Measurements from ENCODE around the gene POLR3GL. TPM values are rescaled to one million over a fixed set of nuclear protein-coding genes. Genes with fewer than 3 reads are reported as not detected.

POLR3GL gene
- total RNA-seq, 1 experiment from 2014 or later, result 18.4 TPM

DNA sequence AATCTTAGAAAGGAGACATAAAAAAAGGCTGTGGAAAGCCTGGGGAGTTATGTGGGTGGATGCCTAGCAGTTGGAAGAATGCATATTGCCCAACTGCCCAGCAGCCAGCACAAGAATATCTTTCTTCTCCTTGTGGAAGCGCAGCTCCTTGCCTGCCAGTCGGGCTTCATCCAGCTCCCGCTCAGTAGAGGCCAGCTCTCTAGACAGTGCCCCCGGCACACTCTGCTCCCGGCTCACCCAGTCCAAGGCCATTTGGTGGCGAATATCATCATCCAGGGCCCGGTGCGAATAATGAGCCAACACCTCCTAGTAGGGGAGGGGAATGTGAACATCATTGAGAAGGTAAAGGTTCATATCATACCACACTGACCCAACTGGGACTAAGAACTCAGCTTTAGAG lies 28.2 kb upstream of the POLR3GL start:
- H3K27ac ChIP-seq, result no peak overlapping the region
- H3K9me3 ChIP-seq (replicated peaks), result no peaks in the 10 kb centered on the region
- H3K27me3 ChIP-seq, result no peaks in the 10 kb centered on the region
- no peak overlapping the region for H3K4me3 ChIP-seq
- no peak for DNase-seq
- 0 out of 2 replicates have a peak, but pooled peaks cover 2% of the 10 kb centered on the region for H3K4me1 ChIP-seq
- H3K36me3 ChIP-seq, result peaks cover 3% of the 10 kb centered on the region

DNA sequence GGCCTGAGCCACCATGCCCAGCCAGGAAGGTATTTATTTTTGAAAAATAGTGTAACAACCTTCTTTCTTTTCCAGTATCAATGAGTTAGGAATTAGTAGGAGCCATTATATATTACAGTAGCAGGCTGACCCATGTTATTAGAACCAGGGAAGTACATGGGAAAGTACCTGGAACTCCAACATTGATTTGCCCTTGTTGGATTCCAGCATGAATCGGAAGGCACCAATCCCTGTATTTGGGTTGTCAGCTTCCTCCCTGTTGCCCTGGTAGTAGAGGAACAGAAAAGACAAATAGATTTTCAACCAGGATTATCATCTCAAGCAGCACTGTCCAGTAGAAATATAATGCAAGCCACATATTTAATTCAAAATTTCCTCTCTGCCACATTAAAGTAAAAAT lies 27.1 kb upstream of the POLR3GL start:
- Histone ChIP-seq H3K4me1 (0 out of 2 replicates have a peak, but pooled peaks cover 2% of the 10 kb centered on the region), H3K9me3 (replicated peaks) (no peaks in the 10 kb centered on the region), H3K27ac (no peak overlapping the region), H3K4me3 (no peak overlapping the region), H3K27me3 (no peaks in the 10 kb centered on the region), H3K36me3 (peaks cover 8% of the 10 kb centered on the region)
- no peak for DNase-seq

DNA sequence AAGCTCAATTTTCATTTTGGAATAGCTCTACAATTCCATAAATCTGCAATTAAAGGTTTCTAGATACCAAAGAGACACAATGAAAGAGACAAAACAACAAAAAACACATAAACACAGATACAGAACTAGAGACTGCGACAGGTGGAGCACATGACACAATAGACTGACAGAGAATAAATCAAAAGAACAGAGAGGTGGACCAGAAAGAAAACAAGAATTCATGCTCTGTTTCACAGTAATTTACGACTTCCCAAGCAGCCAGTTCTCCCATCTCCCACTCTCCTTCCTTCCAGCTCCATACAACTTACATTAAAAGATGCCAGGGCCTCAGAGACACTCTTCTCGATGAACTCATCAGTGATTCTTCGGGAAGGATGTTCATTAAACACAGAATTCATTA lies 22.1 kb upstream of the POLR3GL start:
- Histone ChIP-seq H3K27ac (no peak overlapping the region), H3K4me1 (no peaks in the 10 kb centered on the region), H3K36me3 (peaks cover 15% of the 10 kb centered on the region), H3K4me3 (no peak overlapping the region), H3K9me3 (replicated peaks) (no peaks in the 10 kb centered on the region), H3K27me3 (no peaks in the 10 kb centered on the region)
- DNase-seq, result no peak

DNA sequence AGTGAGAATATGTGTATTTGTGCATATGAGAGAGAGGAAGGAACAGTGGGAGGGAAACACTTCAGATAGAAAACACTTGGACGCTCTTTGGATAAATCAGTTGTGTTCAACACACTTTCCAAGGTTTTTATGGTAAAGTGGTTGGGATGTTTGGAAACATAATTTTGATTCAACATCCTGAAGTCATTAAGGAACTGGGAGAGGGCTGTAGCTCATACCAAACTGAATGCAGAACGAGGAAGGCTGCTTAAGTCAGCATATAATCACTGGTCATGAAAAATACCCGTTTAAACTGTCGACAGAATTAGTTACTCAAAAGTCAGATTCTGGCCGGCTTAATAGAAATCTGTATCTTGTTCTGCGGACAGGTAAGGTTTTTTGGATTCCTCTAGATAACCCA lies 21.6 kb upstream of the POLR3GL start:
- Histone ChIP-seq H3K36me3 (peaks cover 18% of the 10 kb centered on the region), H3K27me3 (no peaks in the 10 kb centered on the region), H3K4me3 (no peak overlapping the region), H3K4me1 (no peaks in the 10 kb centered on the region), H3K27ac (no peak overlapping the region), H3K9me3 (replicated peaks) (no peaks in the 10 kb centered on the region)
- DNase-seq, result no peak

DNA sequence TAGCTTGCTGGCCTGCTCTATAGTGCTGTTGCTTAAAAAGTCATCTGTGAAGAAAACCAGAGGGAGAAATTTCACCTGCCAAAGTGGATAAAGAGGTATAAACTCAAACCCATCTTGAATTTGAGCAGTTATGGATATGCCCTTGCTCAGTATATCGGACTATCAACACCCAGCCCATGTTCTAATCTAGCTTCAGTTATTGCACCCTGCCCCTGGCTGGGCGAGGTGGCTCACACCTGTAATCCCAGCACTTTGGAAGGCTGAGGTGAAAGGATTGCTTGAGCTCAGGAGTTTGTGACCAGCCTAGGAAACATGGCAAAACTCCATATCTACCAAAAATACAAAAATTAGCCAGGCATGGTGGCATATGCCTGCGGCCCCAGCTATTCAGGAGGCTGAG lies 20.0 kb upstream of the POLR3GL start:
- Histone ChIP-seq H3K9me3 (replicated peaks) (no peaks in the 10 kb centered on the region), H3K4me1 (no peaks in the 10 kb centered on the region), H3K27ac (no peak overlapping the region), H3K36me3 (peaks cover 18% of the 10 kb centered on the region), H3K27me3 (no peaks in the 10 kb centered on the region), H3K4me3 (no peak overlapping the region)
- no peak for DNase-seq

DNA sequence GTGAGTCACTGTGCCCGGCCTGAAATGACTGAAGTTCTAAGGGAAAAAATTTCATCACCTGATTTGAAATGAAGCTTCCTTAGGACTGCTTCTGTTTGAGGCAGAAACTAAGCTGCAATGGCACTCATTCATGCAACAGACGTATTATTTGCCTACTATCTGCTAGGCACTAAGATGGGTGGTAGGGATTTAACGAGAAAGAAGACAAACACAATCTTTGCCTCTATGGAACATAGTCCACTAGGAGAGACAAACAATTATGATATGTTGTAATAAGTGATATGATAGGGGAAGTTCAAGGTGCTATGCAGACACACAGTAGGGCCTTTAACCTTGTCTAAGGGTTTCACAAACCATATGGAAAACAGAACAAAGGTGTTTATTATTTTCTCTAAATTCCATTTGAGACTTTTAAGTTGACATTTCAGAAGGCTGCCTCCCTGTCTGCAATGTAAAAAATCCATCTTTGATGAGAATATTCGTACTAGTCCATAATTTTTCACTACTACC lies 18.0 kb upstream of the POLR3GL start:
- H3K9me3 ChIP-seq (replicated peaks), result no peaks in the 10 kb centered on the region
- DNase-seq, result no peak
- H3K4me1 ChIP-seq, result peaks cover 5% of the 10 kb centered on the region; the same call in 1 of the 2 replicates
- H3K4me3 ChIP-seq, result no peak overlapping the region
- H3K36me3 ChIP-seq, result peaks cover 16% of the 10 kb centered on the region
- no peak overlapping the region for H3K27ac ChIP-seq
- H3K27me3 ChIP-seq, result no peaks in the 10 kb centered on the region

DNA sequence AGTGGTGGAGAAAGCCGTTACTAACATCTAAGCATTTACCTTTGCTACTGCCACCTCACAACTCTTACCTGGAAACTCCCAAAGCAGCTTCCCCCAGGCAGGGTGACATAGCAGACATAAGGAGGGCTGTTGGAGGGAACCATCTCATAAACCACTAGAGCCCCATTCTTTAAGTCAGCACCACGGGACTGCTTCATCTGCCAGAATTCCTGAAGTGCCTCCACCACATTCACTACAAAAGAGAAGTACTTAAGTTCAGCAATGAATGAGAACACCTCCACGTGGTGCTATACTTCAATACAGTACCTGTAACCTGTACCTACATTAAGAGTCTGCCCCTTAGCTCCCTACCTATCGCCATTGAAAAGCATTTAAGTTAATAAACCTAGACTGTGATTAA lies 16.9 kb upstream of the POLR3GL start:
- no peak overlapping the region for H3K4me3 ChIP-seq
- peaks cover 5% of the 10 kb centered on the region; the same call in 1 of the 2 replicates for H3K4me1 ChIP-seq
- no peak overlapping the region for H3K27ac ChIP-seq
- H3K36me3 ChIP-seq, result peaks cover 10% of the 10 kb centered on the region
- DNase-seq, result no peak
- no peaks in the 10 kb centered on the region for H3K27me3 ChIP-seq
- H3K9me3 ChIP-seq (replicated peaks), result no peaks in the 10 kb centered on the region

DNA sequence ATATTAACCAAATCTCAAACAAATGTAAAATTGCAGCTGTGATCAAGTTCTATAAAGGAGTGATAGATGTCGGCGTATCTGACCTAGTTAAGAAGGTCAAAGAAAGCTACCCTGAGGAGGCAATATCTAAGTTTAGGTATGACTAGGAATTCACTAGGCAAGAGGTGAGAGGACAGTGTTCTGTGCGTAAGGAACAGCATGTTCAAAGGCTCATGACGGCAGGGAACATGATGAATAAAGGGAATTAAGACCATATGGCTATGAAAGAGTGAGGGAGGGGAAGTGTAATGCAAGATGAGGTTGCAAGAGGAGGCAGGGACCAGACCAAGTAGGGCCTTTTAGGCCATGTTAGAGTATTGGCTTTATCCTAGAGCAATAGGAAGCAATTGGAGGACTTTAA lies 15.3 kb upstream of the POLR3GL start:
- H3K4me3 ChIP-seq, result no peak overlapping the region
- no peaks in the 10 kb centered on the region for H3K27me3 ChIP-seq
- DNase-seq, result no peak
- H3K9me3 ChIP-seq (replicated peaks), result no peaks in the 10 kb centered on the region
- H3K27ac ChIP-seq, result no peak overlapping the region
- peaks cover 8% of the 10 kb centered on the region; the same call in 1 of the 2 replicates for H3K36me3 ChIP-seq
- peaks cover 5% of the 10 kb centered on the region; the same call in 1 of the 2 replicates for H3K4me1 ChIP-seq

DNA sequence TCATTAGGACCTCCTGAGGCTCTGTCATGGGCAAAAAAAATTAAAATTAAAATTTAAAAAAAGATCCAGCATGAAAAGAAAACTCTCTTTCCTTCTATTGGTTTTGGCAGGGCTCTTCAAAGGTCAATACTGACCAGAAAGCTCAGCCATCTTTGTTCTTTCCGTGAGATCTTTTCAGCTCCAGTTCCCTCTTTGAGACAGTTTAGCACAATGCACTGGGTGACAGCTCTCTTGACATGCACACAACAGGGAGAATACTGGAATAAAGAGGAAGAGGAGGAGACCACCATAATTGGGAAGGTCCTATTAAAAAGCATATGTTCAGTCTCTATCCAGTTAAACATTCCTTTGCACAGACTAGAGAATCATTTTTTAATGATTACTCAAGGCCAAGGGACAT lies 13.0 kb upstream of the POLR3GL start:
- DNase-seq, result no peak
- peaks cover 7% of the 10 kb centered on the region; the same call in 1 of the 2 replicates for H3K4me1 ChIP-seq
- no peak overlapping the region for H3K4me3 ChIP-seq
- H3K27ac ChIP-seq, result no peak overlapping the region
- H3K9me3 ChIP-seq (replicated peaks), result no peaks in the 10 kb centered on the region
- peaks cover 6% of the 10 kb centered on the region; the same call in 1 of the 2 replicates for H3K36me3 ChIP-seq
- no peaks in the 10 kb centered on the region for H3K27me3 ChIP-seq

DNA sequence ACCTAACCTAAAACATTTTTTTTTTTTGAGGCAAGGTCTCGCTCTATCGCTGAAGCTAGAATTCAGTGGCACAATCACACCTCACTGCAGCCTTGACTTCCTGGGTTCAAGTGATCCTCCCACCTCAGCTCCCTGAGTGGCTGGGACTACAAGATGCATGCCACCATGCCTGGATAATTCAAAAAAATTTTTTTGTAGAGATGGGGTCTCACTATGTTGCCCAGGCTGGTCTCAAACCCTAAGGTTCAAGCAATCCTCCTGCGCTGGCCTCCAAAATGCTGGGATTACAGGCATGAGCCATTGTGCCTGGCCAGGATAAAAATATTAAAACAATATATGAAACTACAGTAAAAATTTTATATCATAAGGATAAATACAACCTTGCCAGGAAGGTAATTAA lies 11.6 kb upstream of the POLR3GL start:
- no peak overlapping the region for H3K27ac ChIP-seq
- no peak overlapping the region for H3K4me3 ChIP-seq
- no peak for DNase-seq
- H3K27me3 ChIP-seq, result no peaks in the 10 kb centered on the region
- no peaks in the 10 kb centered on the region for H3K36me3 ChIP-seq
- H3K9me3 ChIP-seq (replicated peaks), result no peaks in the 10 kb centered on the region
- H3K4me1 ChIP-seq, result peaks cover 7% of the 10 kb centered on the region; the same call in 1 of the 2 replicates

DNA sequence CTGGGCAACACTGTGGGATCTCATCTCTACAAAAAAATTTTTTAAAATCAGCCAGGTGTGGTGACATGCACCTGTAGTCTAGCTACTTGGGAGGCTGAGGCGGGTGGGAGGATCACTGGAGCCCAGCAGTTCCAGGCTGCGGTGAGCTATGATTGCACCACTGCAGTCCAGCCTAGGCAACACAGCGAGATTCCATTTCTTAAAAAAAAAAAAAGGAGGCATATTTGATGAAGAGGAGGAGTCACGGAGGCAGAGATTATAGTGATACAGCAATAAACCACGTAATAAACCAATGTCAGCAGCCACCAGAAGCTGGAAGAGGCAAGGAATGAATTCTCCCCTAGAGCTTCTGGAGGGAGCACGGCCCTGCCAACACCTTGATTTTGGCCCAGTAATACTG lies 10.6 kb upstream of the POLR3GL start:
- Histone ChIP-seq H3K27ac (no peak overlapping the region), H3K36me3 (no peaks in the 10 kb centered on the region), H3K27me3 (no peaks in the 10 kb centered on the region)

DNA sequence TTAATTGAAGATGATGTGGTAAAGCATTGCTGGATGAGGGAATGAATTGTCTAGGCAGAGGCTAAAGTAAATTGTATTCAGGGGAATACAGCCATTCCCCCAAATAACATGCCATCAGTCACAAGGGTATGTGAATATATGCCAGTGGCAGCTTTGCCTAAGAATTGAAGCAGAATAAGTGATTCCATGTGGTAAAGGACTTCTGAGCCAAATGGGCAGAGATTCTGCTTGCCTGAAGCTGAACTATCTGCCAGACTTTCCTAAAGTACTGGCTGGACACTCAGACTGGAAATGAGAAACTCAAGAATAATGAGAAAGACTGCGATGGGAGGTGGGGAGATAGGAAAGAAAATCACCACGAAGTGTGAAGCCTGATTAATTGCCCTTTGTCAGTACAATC lies 9.1 kb upstream of the POLR3GL start:
- peaks cover 12% of the 10 kb centered on the region; the same call in 1 of the 2 replicates for H3K4me1 ChIP-seq
- no peak overlapping the region for H3K27ac ChIP-seq
- no peak overlapping the region for H3K4me3 ChIP-seq
- H3K9me3 ChIP-seq (replicated peaks), result no peaks in the 10 kb centered on the region
- no peak for DNase-seq
- no peaks in the 10 kb centered on the region for H3K36me3 ChIP-seq
- no peaks in the 10 kb centered on the region for H3K27me3 ChIP-seq

More for the DNA sequence above, 10.6 kb upstream of the POLR3GL start:
- H3K4me1 ChIP-seq, result peaks cover 12% of the 10 kb centered on the region; the same call in 1 of the 2 replicates
- H3K4me3 ChIP-seq, result no peak overlapping the region
- H3K9me3 ChIP-seq (replicated peaks), result no peaks in the 10 kb centered on the region
- DNase-seq, result no peak

DNA sequence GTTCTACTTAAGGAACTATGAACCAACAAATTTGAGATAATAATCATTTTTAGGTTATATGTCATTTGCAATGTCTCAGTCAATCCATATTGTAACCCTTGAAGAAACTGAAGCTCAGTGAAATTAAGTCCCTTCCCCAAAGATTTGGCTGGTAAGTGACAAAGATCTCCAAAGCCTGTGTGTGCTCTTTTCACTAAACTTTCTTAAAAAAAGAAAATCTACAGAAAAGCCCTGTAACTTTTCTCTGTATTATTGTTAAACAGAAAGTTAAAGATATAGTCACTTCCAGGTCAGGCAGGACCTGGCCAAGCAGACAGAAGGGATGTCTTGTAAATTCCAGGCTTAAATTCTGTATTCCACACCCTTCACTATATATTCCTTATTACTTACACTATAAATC lies 8.1 kb upstream of the POLR3GL start:
- H3K9me3 ChIP-seq (replicated peaks), result no peaks in the 10 kb centered on the region
- no peak overlapping the region; the same call in 1 of the 2 replicates for H3K27ac ChIP-seq
- no peaks in the 10 kb centered on the region for H3K27me3 ChIP-seq
- DNase-seq, result no peak
- no peaks in the 10 kb centered on the region for H3K36me3 ChIP-seq
- H3K4me1 ChIP-seq, result peaks cover 8% of the 10 kb centered on the region; the same call in 1 of the 2 replicates
- peak overlapping the region; percentile 70 for H3K4me3 ChIP-seq

DNA sequence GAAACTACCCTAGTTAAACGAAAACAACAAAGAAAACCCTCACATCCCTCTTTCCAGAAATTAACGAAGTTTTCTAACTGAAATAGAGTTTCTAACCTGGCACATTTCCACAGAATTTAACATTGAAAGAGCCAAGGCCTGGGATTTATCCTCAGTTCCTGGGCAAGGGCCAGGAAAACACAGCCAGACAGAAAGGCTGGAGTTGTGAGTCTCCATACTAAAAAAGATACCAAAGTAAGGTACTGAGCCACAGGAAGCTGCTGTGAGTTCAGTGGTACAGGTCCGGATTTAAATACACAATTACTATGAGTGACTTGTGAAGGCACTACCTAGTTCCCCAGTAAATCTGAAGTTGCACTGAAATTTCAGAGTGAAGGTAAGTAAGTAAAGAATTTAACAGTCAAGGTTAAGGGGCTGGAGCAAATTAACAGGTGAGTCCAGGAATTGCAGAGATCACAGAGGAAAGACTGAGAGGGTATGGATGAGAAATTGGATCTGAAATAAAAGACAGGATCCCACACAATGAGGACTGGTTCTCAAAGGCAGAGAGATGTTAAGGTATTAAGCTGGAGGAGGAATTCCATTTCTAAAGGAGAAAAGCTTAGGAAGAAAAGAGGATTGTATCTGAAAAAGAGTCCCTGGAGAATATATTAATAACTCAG lies 7.6 kb upstream of the POLR3GL start:
- DNase-seq, result no peak
- Histone ChIP-seq H3K27me3 (no peaks in the 10 kb centered on the region), H3K36me3 (no peaks in the 10 kb centered on the region), H3K4me3 (peak overlapping the region; percentile 70), H3K4me1 (peaks cover 10% of the 10 kb centered on the region), H3K27ac (peak overlapping the region; percentile 51; the same call in 1 of the 2 replicates), H3K9me3 (replicated peaks) (no peaks in the 10 kb centered on the region)

DNA sequence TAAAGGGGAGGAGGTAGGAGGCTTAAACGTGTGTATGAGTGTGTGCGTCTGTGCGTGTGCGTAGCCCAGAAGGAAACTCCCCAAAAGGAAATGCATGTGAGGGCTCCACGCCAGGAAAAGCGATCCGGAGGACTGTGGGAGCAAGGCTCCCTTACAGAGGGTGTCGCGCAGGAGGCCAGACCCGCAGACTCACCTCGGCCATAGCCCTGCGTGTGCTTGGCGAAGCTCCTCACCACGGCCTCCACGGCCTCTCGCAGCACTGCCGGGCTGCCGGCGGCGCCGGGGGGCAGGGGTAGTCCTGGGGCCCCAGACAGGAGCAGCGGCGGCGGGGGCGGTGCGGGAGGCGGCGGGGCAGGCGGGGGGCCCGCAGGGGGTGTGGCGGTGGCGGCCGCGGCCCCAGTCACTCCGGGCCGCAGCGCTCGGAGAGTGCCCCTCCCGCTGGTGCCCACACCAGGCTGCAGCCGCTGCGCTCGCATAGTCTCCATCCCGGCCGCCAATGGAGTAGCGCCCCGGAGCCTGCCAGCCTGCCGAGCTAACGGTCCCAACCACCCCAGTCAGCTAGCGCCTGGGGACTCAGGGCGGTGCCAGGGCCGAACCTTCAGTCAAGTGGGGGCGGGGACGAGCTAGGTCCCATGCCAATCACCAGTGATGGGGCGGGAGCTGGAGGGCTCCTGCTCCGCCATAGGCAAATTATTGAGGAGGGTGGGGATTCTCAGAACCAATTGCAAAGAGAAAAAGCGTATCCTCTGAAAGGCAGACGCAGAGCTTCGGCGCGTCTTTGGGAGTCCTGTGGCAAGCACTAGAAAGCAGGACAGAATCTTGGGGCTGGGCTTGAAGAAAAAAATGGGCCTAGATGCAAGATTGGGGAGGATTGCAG lies 6.8 kb upstream of the POLR3GL start, which contains the start of gene LIX1L:
Gene LIX1L, minus strand, starts transcription at position 575 of the 877 bp plus-strand sequence. Its CDS starts 90 bp downstream, at position 485.
- Histone ChIP-seq H3K9me3 (replicated peaks) (no peaks in the 10 kb centered on the region), H3K4me3 (peak within 1 kb of the TSS; percentile 70), H3K27me3 (no peaks in the 10 kb centered on the region), H3K4me1 (peaks cover 10% of the 10 kb centered on the region), H3K36me3 (no peaks in the 10 kb centered on the region), H3K27ac (peak within 1 kb of the TSS; percentile 51; the same call in 1 of the 2 replicates)
- DNase-seq, result peak; percentile 96 to 98

Measured in SJCRH30 (cell line).